ENCODE measurements around the gene LRCOL1.

GRCh38 chr12:132557291-132558015 is 52.9 kb downstream of the LRCOL1 start:
- TF ChIP-seq CTCF (IDR thresholded peaks at IDR 0.05) (no peak), POLR2A (IDR thresholded peaks at IDR 0.05) (no peak)

Data from adrenal gland (tissue), 5 donors.